ENCODE measurements around the gene FNBP1L. TPM values are rescaled to one million over a fixed set of nuclear protein-coding genes. Genes with fewer than 3 reads are reported as not detected.

Gene FNBP1L
- total RNA-seq, 1 donor from 2014 or later: 162 TPM

DNA sequence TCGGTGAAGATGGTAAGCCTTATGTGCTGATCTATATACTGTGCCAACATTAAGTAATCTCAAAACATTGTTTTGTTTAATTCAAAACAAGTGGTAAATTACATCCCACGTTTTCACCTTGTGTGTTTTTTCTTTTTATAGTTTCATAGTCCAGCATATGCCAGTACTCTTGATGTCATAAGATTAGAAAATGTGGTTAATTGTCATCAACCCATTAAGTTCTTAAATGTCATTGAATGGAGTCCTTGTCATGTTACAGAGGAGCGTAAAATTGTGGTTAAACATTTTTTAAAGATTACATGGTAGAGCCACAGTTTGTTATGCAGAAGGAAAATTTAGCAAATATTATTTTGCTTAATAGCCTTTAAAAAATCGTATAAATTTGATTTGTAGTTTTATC lies 93.1 kb downstream of the FNBP1L start:
- no peaks in the 10 kb centered on the region for H3K4me1 ChIP-seq
- H3K27ac Mint-ChIP-seq: no peak overlapping the region
- H3K27ac ChIP-seq: no peak overlapping the region
- H2AFZ ChIP-seq (replicated peaks): no peak overlapping the region
- H3K9ac ChIP-seq: no peak overlapping the region
- H3K9me3 ChIP-seq (ENCODE audit: low read depth): no peaks in the 10 kb centered on the region
- H3K4me3 ChIP-seq: no peak overlapping the region
- H3K79me2 ChIP-seq (ENCODE audit: low read depth): no peaks in the 10 kb centered on the region
- no peaks in the 10 kb centered on the region for H3K9me3 Mint-ChIP-seq
- H3K27me3 ChIP-seq: no peaks in the 10 kb centered on the region
- H3K36me3 Mint-ChIP-seq: peaks cover 3% of the 10 kb centered on the region
- peaks cover 21% of the 10 kb centered on the region for H3K36me3 ChIP-seq
- H3K4me2 ChIP-seq: no peak overlapping the region
- H3K4me3 Mint-ChIP-seq: no peak overlapping the region
- peaks cover 5% of the 10 kb centered on the region for H4K20me1 ChIP-seq (ENCODE audit: low read depth)
- H3K27me3 Mint-ChIP-seq (ENCODE audit: insufficient read depth, low read depth): no peaks in the 10 kb centered on the region
- H3K4me1 Mint-ChIP-seq: no peaks in the 10 kb centered on the region
- TF ChIP-seq EZH2phosphoT487 (IDR thresholded peaks at IDR 0.05): no peak
- TF ChIP-seq CTCF (IDR thresholded peaks at IDR 0.05): no peak
- no peak for TF ChIP-seq EZH2 (IDR thresholded peaks at IDR 0.05)
- H3F3A ChIP-seq (ENCODE audit: low read depth): peaks cover 39% of the 10 kb centered on the region
- no peak for DNase-seq (ENCODE audit: low spot score)

DNA sequence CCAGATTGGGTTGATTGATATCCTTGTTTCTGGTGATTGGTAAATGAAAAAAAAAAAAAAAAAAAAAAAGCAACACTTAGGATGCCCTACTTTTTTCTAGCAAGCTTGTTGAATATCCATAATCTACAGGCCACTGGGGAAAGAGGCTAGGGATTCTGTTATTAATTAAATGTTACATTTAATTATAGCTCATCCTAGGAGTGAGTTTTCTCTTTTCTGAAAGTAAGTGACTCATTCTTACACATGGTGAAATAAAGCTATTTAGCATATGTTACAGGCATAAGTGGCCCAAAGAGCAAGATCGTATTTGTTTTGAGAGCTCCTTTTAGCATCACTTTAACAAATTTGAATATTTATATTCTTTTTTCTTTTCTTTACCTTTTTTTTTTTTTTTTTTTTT lies 94.5 kb downstream of the FNBP1L start:
- no peak for DNase-seq (ENCODE audit: low spot score)
- H3K27me3 ChIP-seq: no peaks in the 10 kb centered on the region
- peaks cover under 1% of the 10 kb centered on the region for H3K36me3 Mint-ChIP-seq
- no peak for TF ChIP-seq CTCF (IDR thresholded peaks at IDR 0.05)
- no peak for TF ChIP-seq EZH2 (IDR thresholded peaks at IDR 0.05)
- no peak for TF ChIP-seq EZH2phosphoT487 (IDR thresholded peaks at IDR 0.05)
- H4K20me1 ChIP-seq (ENCODE audit: low read depth): peaks cover 5% of the 10 kb centered on the region
- H3K79me2 ChIP-seq (ENCODE audit: low read depth): no peaks in the 10 kb centered on the region
- no peaks in the 10 kb centered on the region for H3K9me3 Mint-ChIP-seq
- H3K4me1 ChIP-seq: no peaks in the 10 kb centered on the region
- H3K9ac ChIP-seq: no peak overlapping the region
- H3K9me3 ChIP-seq (ENCODE audit: low read depth): no peaks in the 10 kb centered on the region
- H3K4me1 Mint-ChIP-seq: no peaks in the 10 kb centered on the region
- H3K4me3 ChIP-seq: no peak overlapping the region
- H3K4me2 ChIP-seq: no peak overlapping the region
- no peak overlapping the region for H3K27ac ChIP-seq
- H3F3A ChIP-seq (ENCODE audit: low read depth): peaks cover 26% of the 10 kb centered on the region
- H3K27me3 Mint-ChIP-seq (ENCODE audit: insufficient read depth, low read depth): no peaks in the 10 kb centered on the region
- H3K36me3 ChIP-seq: peaks cover 25% of the 10 kb centered on the region
- no peak overlapping the region for H3K4me3 Mint-ChIP-seq
- no peak overlapping the region for H2AFZ ChIP-seq (replicated peaks)
- no peak overlapping the region for H3K27ac Mint-ChIP-seq

- peaks cover 24% of the 10 kb centered on the region for H3F3A ChIP-seq (ENCODE audit: low read depth)
- no peaks in the 10 kb centered on the region for H3K27me3 Mint-ChIP-seq (ENCODE audit: insufficient read depth, low read depth)
- no peak overlapping the region for H3K4me3 Mint-ChIP-seq
- no peak overlapping the region for H3K27ac Mint-ChIP-seq
- TF ChIP-seq CTCF (IDR thresholded peaks at IDR 0.05) (no peak), EZH2phosphoT487 (IDR thresholded peaks at IDR 0.05) (no peak)
- H2AFZ ChIP-seq (replicated peaks): no peak overlapping the region
- no peaks in the 10 kb centered on the region for H3K27me3 ChIP-seq
- peaks cover 9% of the 10 kb centered on the region for H3K36me3 Mint-ChIP-seq
- H4K20me1 ChIP-seq (ENCODE audit: low read depth): peaks cover 8% of the 10 kb centered on the region
- peaks cover 44% of the 10 kb centered on the region for H3K36me3 ChIP-seq
- H3K79me2 ChIP-seq (ENCODE audit: low read depth): no peaks in the 10 kb centered on the region
- H3K4me3 ChIP-seq: no peak overlapping the region
- H3K4me2 ChIP-seq: no peak overlapping the region
- H3K4me1 ChIP-seq: no peaks in the 10 kb centered on the region
- no peaks in the 10 kb centered on the region for H3K9me3 Mint-ChIP-seq
- DNase-seq (ENCODE audit: low spot score): no peak
- no peaks in the 10 kb centered on the region for H3K4me1 Mint-ChIP-seq
- no peak overlapping the region for H3K9ac ChIP-seq
- H3K27ac ChIP-seq: no peak overlapping the region
- no peaks in the 10 kb centered on the region for H3K9me3 ChIP-seq (ENCODE audit: low read depth)
Measured at GRCh38 chr1:93546162-93546863, 98.4 kb downstream of the FNBP1L start.

Measured in neural progenitor cell (in vitro differentiated cells).